A549 (cell line): ENCODE data around the gene RGS6.

Source experiments
- BHLHE40 ChIP-seq: IDR thresholded peaks from 2 replicates; pipeline ENCODE4 v1.6.1; 2012; ENCODE audit warnings: low read depth, low read length, inconsistent platforms
- CEBPB ChIP-seq, 2 experiments: fragments of >200 bp in 1 of 2; sonication (Bioruptor Twin) in 1 of 2; formaldehyde crosslinking in 1 of 2; IDR thresholded peaks; 2 replicates each; pipeline ENCODE4 v1.6.1; 2012 to 2016
- CHD2 ChIP-seq: fragments of 150-350 bp; IDR thresholded peaks from 2 replicates; pipeline ENCODE4 v1.6.1; 2014; ENCODE audit warnings: low read length; ENCODE audit not compliant: partially characterized antibody
- FOSL2 ChIP-seq, 2 experiments: fragments of 450-650 bp in 1 of 2; fragments of >200 bp in 1 of 2; sonication (Bioruptor Twin) in 1 of 2; formaldehyde crosslinking; IDR thresholded peaks; 2 replicates each; pipeline versions ENCODE4 v1.5.0 to v1.6.1; 2016 to 2020; ENCODE audit warnings: mild to moderate bottlenecking in 1 of 2, moderate library complexity in 1 of 2
- KDM5A ChIP-seq: fragments of 200-600 bp; sonication (generic); IDR thresholded peaks from 2 replicates; pipeline ENCODE4 v1.6.1; 2016; ENCODE audit warnings: antibody characterized with exemption, mild to moderate bottlenecking
- NPAS2 ChIP-seq: fragments of 250-450 bp; sonication (Bioruptor Pico); IDR thresholded peaks from 2 replicates; pipeline ENCODE4 v1.8.0; 2022; ENCODE audit warnings: mild to moderate bottlenecking, moderate library complexity, borderline replicate concordance
- NR3C1 ChIP-seq: fragments of >200 bp; sonication (Bioruptor Twin); formaldehyde crosslinking; IDR thresholded peaks from 3 replicates; pipeline ENCODE4 v1.6.1; 2017
- POLR2A ChIP-seq: IDR thresholded peaks from 2 replicates; pipeline ENCODE4 v1.6.1; 2012; ENCODE audit warnings: mild to moderate bottlenecking, low read length
- USF2 ChIP-seq: fragments of 450-650 bp; IDR thresholded peaks from 2 replicates; pipeline ENCODE4 v1.6.1; 2014; ENCODE audit warnings: antibody characterized with exemption
- TF ChIP-seq, protein P1 (sequence below): fragments of >200 bp; sonication (Bioruptor Twin); formaldehyde crosslinking; IDR thresholded peaks from 3 replicates; pipeline ENCODE4 v1.5.1; 2016

GRCh38 chr14:72186523-72186922 lies 254.3 kb downstream of the RGS6 start:
- TF ChIP-seq NR3C1 (no peak), FOSL2 (IDR thresholded peaks at IDR 0.05) (no peak), FOSL2 (CRISPR knock-in tag; IDR thresholded peaks at IDR 0.05) (no peak), POLR2A (no peak), BHLHE40 (no peak), USF2 (no peak), CHD2 (no peak), NPAS2 (CRISPR knock-in tag) (no peak), KDM5A (no peak), CEBPB (IDR thresholded peaks at IDR 0.05) (no peak)
- TF ChIP-seq, protein P1, sequence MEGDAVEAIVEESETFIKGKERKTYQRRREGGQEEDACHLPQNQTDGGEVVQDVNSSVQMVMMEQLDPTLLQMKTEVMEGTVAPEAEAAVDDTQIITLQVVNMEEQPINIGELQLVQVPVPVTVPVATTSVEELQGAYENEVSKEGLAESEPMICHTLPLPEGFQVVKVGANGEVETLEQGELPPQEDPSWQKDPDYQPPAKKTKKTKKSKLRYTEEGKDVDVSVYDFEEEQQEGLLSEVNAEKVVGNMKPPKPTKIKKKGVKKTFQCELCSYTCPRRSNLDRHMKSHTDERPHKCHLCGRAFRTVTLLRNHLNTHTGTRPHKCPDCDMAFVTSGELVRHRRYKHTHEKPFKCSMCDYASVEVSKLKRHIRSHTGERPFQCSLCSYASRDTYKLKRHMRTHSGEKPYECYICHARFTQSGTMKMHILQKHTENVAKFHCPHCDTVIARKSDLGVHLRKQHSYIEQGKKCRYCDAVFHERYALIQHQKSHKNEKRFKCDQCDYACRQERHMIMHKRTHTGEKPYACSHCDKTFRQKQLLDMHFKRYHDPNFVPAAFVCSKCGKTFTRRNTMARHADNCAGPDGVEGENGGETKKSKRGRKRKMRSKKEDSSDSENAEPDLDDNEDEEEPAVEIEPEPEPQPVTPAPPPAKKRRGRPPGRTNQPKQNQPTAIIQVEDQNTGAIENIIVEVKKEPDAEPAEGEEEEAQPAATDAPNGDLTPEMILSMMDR, result no peak
